Measurements from ENCODE around the gene DNM3.

GRCh38 chr1:172398970-172399755 is 557.9 kb downstream of the DNM3 start:
- TF ChIP-seq POLR2A (IDR thresholded peaks at IDR 0.05): no peak
- peak; percentile 43 to 64 (median 60) for TF ChIP-seq CTCF (IDR thresholded peaks at IDR 0.05)
- no peak for TF ChIP-seq EP300 (IDR thresholded peaks at IDR 0.05)
